ENCODE data around the gene TPD52L1.

Gene TPD52L1

GRCh38 chr6:125224231-125224861, 70.8 kb downstream of the TPD52L1 start:
- ATAC-seq (ENCODE audit: low read depth) (no peak), DNase-seq (ENCODE audit: low spot score) (no peak)
- no peaks in the 10 kb centered on the region for H3K9me3 ChIP-seq (ENCODE audit: severe bottlenecking)
- H3K27ac ChIP-seq (ENCODE audit: poor library complexity, severe bottlenecking) = no peak overlapping the region
- H3K36me3 ChIP-seq (ENCODE audit: low read depth) = no peaks in the 10 kb centered on the region
- H3K27me3 ChIP-seq (ENCODE audit: insufficient read depth, poor library complexity, severe bottlenecking) = no peaks in the 10 kb centered on the region
- no peak overlapping the region for H3K4me3 ChIP-seq (ENCODE audit: severe bottlenecking)
- TF ChIP-seq CTCF (IDR thresholded peaks at IDR 0.05; ENCODE audit: poor library complexity, severe bottlenecking) = no peak
- no peaks in the 10 kb centered on the region for H3K4me1 ChIP-seq (ENCODE audit: insufficient read depth, poor library complexity, severe bottlenecking)

- no peak overlapping the region for H3K27ac ChIP-seq (ENCODE audit: poor library complexity, severe bottlenecking)
- DNase-seq (ENCODE audit: low spot score) (no peak), ATAC-seq (ENCODE audit: low read depth) (no peak)
- no peaks in the 10 kb centered on the region for H3K36me3 ChIP-seq (ENCODE audit: low read depth)
- no peaks in the 10 kb centered on the region for H3K9me3 ChIP-seq (ENCODE audit: severe bottlenecking)
- no peak for TF ChIP-seq CTCF (IDR thresholded peaks at IDR 0.05; ENCODE audit: poor library complexity, severe bottlenecking)
- no peaks in the 10 kb centered on the region for H3K4me1 ChIP-seq (ENCODE audit: insufficient read depth, poor library complexity, severe bottlenecking)
- H3K4me3 ChIP-seq (ENCODE audit: severe bottlenecking) = no peak overlapping the region
- H3K27me3 ChIP-seq (ENCODE audit: insufficient read depth, poor library complexity, severe bottlenecking) = no peaks in the 10 kb centered on the region
Observed at GRCh38 chr6:125227244-125227643, 73.7 kb downstream of the TPD52L1 start.

GRCh38 chr6:125228981-125229479, 75.5 kb downstream of the TPD52L1 start:
- H3K9me3 ChIP-seq (ENCODE audit: severe bottlenecking) = no peaks in the 10 kb centered on the region
- H3K4me3 ChIP-seq (ENCODE audit: severe bottlenecking) = no peak overlapping the region
- ATAC-seq (ENCODE audit: low read depth) (no peak), DNase-seq (ENCODE audit: low spot score) (no peak)
- H3K36me3 ChIP-seq (ENCODE audit: low read depth) = peaks cover 4% of the 10 kb centered on the region; the same call in 1 of the 2 replicates
- no peak for TF ChIP-seq CTCF (IDR thresholded peaks at IDR 0.05; ENCODE audit: poor library complexity, severe bottlenecking)
- peaks cover 9% of the 10 kb centered on the region for H3K4me1 ChIP-seq (ENCODE audit: insufficient read depth, poor library complexity, severe bottlenecking)
- H3K27ac ChIP-seq (ENCODE audit: poor library complexity, severe bottlenecking) = no peak overlapping the region
- no peaks in the 10 kb centered on the region for H3K27me3 ChIP-seq (ENCODE audit: insufficient read depth, poor library complexity, severe bottlenecking)

GRCh38 chr6:125230674-125231073, 77.1 kb downstream of the TPD52L1 start:
- H3K27me3 ChIP-seq (ENCODE audit: insufficient read depth, poor library complexity, severe bottlenecking) = no peaks in the 10 kb centered on the region
- TF ChIP-seq CTCF (IDR thresholded peaks at IDR 0.05; ENCODE audit: poor library complexity, severe bottlenecking) = no peak
- DNase-seq (ENCODE audit: low spot score) (no peak), ATAC-seq (ENCODE audit: low read depth) (no peak)
- H3K4me3 ChIP-seq (ENCODE audit: severe bottlenecking) = no peak overlapping the region
- H3K36me3 ChIP-seq (ENCODE audit: low read depth) = peaks cover 4% of the 10 kb centered on the region; the same call in 1 of the 2 replicates
- no peak overlapping the region for H3K27ac ChIP-seq (ENCODE audit: poor library complexity, severe bottlenecking)
- peaks cover 9% of the 10 kb centered on the region for H3K4me1 ChIP-seq (ENCODE audit: insufficient read depth, poor library complexity, severe bottlenecking)
- no peaks in the 10 kb centered on the region for H3K9me3 ChIP-seq (ENCODE audit: severe bottlenecking)

- no peak for DNase-seq (ENCODE audit: low spot score)
- Histone ChIP-seq H3K9me3 (ENCODE audit: severe bottlenecking) (no peaks in the 10 kb centered on the region), H3K27ac (ENCODE audit: poor library complexity, severe bottlenecking) (no peak overlapping the region), H3K36me3 (ENCODE audit: low read depth) (peaks cover 4% of the 10 kb centered on the region; the same call in 1 of the 2 replicates), H3K4me3 (ENCODE audit: severe bottlenecking) (no peak overlapping the region), H3K27me3 (ENCODE audit: insufficient read depth, poor library complexity, severe bottlenecking) (no peaks in the 10 kb centered on the region), H3K4me1 (ENCODE audit: insufficient read depth, poor library complexity, severe bottlenecking) (peaks cover 10% of the 10 kb centered on the region)
- ATAC-seq (ENCODE audit: low read depth) = no peak
- TF ChIP-seq CTCF (IDR thresholded peaks at IDR 0.05; ENCODE audit: poor library complexity, severe bottlenecking) = no peak
Observed at GRCh38 chr6:125231133-125231532, 77.6 kb downstream of the TPD52L1 start.
